HCT116 (cell line): ENCODE measurements around the gene CHRNG. TPM values are rescaled to one million over a fixed set of nuclear protein-coding genes. Genes with fewer than 3 reads are reported as not detected.

Experiments used
- ATAC-seq: fragments of 200-7000 bp; cut with Tn5 transposase; 2 replicates; pipeline ENCODE4 v1.9.1; 2020; ENCODE audit warnings: mild to moderate bottlenecking, moderate library complexity
- BruUV-seq: library from RNA; stranded (reverse); fragments of 400-500 nt; replicated peaks from 2 replicates; lab custom pipeline; 2021; lab: Mats Ljungman, UMichigan
- CTCF ChIA-PET: fragments of 300-600 bp; sonication (Branson Sonifier 250); formaldehyde crosslinking; loops from one replicate; lab custom pipeline; 2021; ENCODE audit warnings: antibody characterized with exemption; lab: Charles Lee
- POLR2A ChIA-PET: fragments of 300-600, 350-600 bp; sonication (Branson Sonifier 250); formaldehyde crosslinking; loops from one replicate; lab custom pipeline; 2021; ENCODE audit warnings: antibody characterized with exemption; lab: Charles Lee
- RAD21 ChIA-PET, 2 experiments: fragments of 300-600 bp; sonication (Branson Sonifier 250); formaldehyde crosslinking; loops; one replicate each; lab custom pipeline; 2023; ENCODE audit warnings: low total read pairs in 2 of 2; ENCODE audit not compliant: uncharacterized antibody in 2 of 2, unreplicated experiment in 2 of 2, low non-redundant PET in 1 of 2; lab: Charles Lee
- DNase-seq: peaks from one replicate; pipeline ENCODE4 v3.0.0-alpha.2; 2010; ENCODE audit warnings: low read depth, low spot score
- H2AFZ ChIP-seq: fragments of 200-600 bp; shearing (Covaris generic), sonication (generic); 2 replicates; pipeline ENCODE4 v1.6.1; 2017; ENCODE audit warnings: low read depth, mixed run types, mixed read lengths, antibody characterized with exemption, low read length; ENCODE audit not compliant: poor library complexity, severe bottlenecking
- H3K27ac ChIP-seq: 2 replicates; pipeline ENCODE4 v1.5.1; 2012; ENCODE audit warnings: low read depth, low read length
- H3K27me3 ChIP-seq: fragments of 200-600 bp; sonication (generic); 2 replicates; pipeline ENCODE4 v1.6.1; 2016; ENCODE audit warnings: mixed run types, low read length, mixed read lengths; ENCODE audit not compliant: insufficient read depth
- H3K36me3 ChIP-seq, 2 experiments: fragments of 200-500 bp in 1 of 2; fragments of 200-600 bp in 1 of 2; sonication (Bioruptor generic) in 1 of 2; sonication (generic) in 1 of 2; 2 replicates each; pipeline versions ENCODE4 v1.5.1 to v1.6.1; 2014 to 2016; ENCODE audit warnings: low read length in 2 of 2, inconsistent platforms in 1 of 2, mixed read lengths in 1 of 2, mixed run types in 1 of 2; ENCODE audit not compliant: insufficient read depth in 2 of 2, control insufficient read depth in 1 of 2
- H3K4me1 ChIP-seq, 2 experiments: fragments of 200-600 bp in 1 of 2; sonication (generic) in 1 of 2; 2 replicates each; pipeline versions ENCODE4 v1.5.1 to v1.6.1; 2012 to 2017; ENCODE audit warnings: low read length in 2 of 2, inconsistent platforms in 1 of 2, mild to moderate bottlenecking in 1 of 2, mixed read lengths in 1 of 2, mixed run types in 1 of 2, moderate library complexity in 1 of 2; ENCODE audit not compliant: insufficient read depth in 2 of 2, control insufficient read depth in 1 of 2
- H3K4me2 ChIP-seq: fragments of 200-600 bp; sonication (generic); 2 replicates; pipeline ENCODE4 v1.6.1; 2017; ENCODE audit warnings: mixed run types, low read length, mixed read lengths
- H3K4me3 ChIP-seq, 2 experiments: fragments of 200-600 bp in 1 of 2; sonication (generic) in 1 of 2; replicated peaks in 1 of 2; 2 replicates each; pipeline ENCODE4 v1.5.1; 2011 to 2016; ENCODE audit warnings: low read length in 2 of 2, control low read depth in 1 of 2, low read depth in 1 of 2, mild to moderate bottlenecking in 1 of 2, mixed read lengths in 1 of 2, mixed run types in 1 of 2
- H3K79me2 ChIP-seq: fragments of 200-600 bp; sonication (generic); 2 replicates; pipeline ENCODE4 v1.6.1; 2017; ENCODE audit warnings: mild to moderate bottlenecking, mixed run types, low read length, moderate library complexity, mixed read lengths; ENCODE audit not compliant: insufficient read depth
- H3K9ac ChIP-seq: fragments of 200-600 bp; sonication (generic); 2 replicates; pipeline ENCODE4 v1.6.1; 2016; ENCODE audit warnings: low read length, mixed read lengths
- H3K9me2 ChIP-seq: fragments of 200-600 bp; sonication (generic), shearing (Covaris generic); 2 replicates; pipeline ENCODE4 v1.6.1; 2017; ENCODE audit warnings: mixed run types, mild to moderate bottlenecking, moderate library complexity; ENCODE audit not compliant: insufficient read depth
- H3K9me3 ChIP-seq, 2 experiments: fragments of 200-500 bp in 1 of 2; fragments of 200-600 bp in 1 of 2; sonication (Bioruptor generic) in 1 of 2; sonication (generic) in 1 of 2; 2 replicates each; pipeline ENCODE4 v1.6.1; 2014 to 2017; ENCODE audit warnings: low read length in 2 of 2, mixed read lengths in 2 of 2, inconsistent platforms in 1 of 2, low read depth in 1 of 2, mild to moderate bottlenecking in 1 of 2, mixed run types in 1 of 2, moderate library complexity in 1 of 2; ENCODE audit not compliant: control insufficient read depth in 1 of 2, insufficient read depth in 1 of 2
- H4K20me1 ChIP-seq: fragments of 200-600 bp; sonication (generic), shearing (Covaris generic); 2 replicates; pipeline ENCODE4 v1.6.1; 2017; ENCODE audit warnings: mixed run types, mild to moderate bottlenecking, moderate library complexity; ENCODE audit not compliant: insufficient read depth
- ATF3 ChIP-seq: IDR thresholded peaks from 2 replicates; pipeline ENCODE4 v1.6.1; 2012
- CBX3 ChIP-seq: IDR thresholded peaks from 2 replicates; pipeline ENCODE4 v1.6.1; 2012; ENCODE audit warnings: low read depth
- CEBPB ChIP-seq: IDR thresholded peaks from 2 replicates; pipeline ENCODE4 v1.6.1; 2012; ENCODE audit warnings: low read depth
- EGR1 ChIP-seq: IDR thresholded peaks from 2 replicates; pipeline ENCODE4 v1.6.1; 2012; ENCODE audit warnings: low read depth
- ELF1 ChIP-seq: IDR thresholded peaks from 2 replicates; pipeline ENCODE4 v1.6.1; 2012; ENCODE audit warnings: low read depth, borderline replicate concordance
- EZH2 ChIP-seq: fragments of 200-600 bp; sonication (generic); IDR thresholded peaks from 2 replicates; pipeline ENCODE4 v1.6.1; 2017; ENCODE audit warnings: antibody characterized with exemption, mixed run types
- EZH2phosphoT487 ChIP-seq: fragments of 200-600 bp; IDR thresholded peaks from 2 replicates; pipeline ENCODE4 v1.6.1; 2018; ENCODE audit warnings: antibody characterized with exemption, borderline replicate concordance
- FOSL1 ChIP-seq: IDR thresholded peaks from 2 replicates; pipeline ENCODE4 v1.6.1; 2012; ENCODE audit warnings: low read depth
- POLR2AphosphoS5 ChIP-seq: IDR thresholded peaks from 2 replicates; pipeline ENCODE4 v1.6.1; 2011; ENCODE audit warnings: mild to moderate bottlenecking, low read depth, low read length, moderate library complexity
- RAD21 ChIP-seq: IDR thresholded peaks from 2 replicates; pipeline ENCODE4 v1.6.1; 2012; ENCODE audit warnings: low read depth, mild to moderate bottlenecking
- SIN3A ChIP-seq: IDR thresholded peaks from 2 replicates; pipeline ENCODE4 v1.6.1; 2012; ENCODE audit warnings: low read depth
- SP1 ChIP-seq: IDR thresholded peaks from 2 replicates; pipeline ENCODE4 v1.6.1; 2012; ENCODE audit warnings: low read depth
- SRF ChIP-seq: IDR thresholded peaks from 2 replicates; pipeline ENCODE4 v1.6.1; 2012; ENCODE audit warnings: low read depth
- TCF7L2 ChIP-seq: IDR thresholded peaks from 2 replicates; pipeline ENCODE4 v1.7.0; 2011; ENCODE audit warnings: borderline replicate concordance, inconsistent platforms; ENCODE audit not compliant: insufficient read depth, insufficient read length; ENCODE audit errors: extremely low read depth
- YY1 ChIP-seq: IDR thresholded peaks from 2 replicates; pipeline ENCODE4 v1.6.1; 2011; ENCODE audit warnings: low read length, low read depth, moderate library complexity, mild to moderate bottlenecking; ENCODE audit not compliant: insufficient replicate concordance; ENCODE audit errors: extremely low read depth
- ZFX ChIP-seq: fragments of 450-650 bp; IDR thresholded peaks from 2 replicates; pipeline ENCODE4 v1.6.1; 2017
- ZNF274 ChIP-seq: fragments of 200-500 bp; sonication (Bioruptor generic); IDR thresholded peaks from 2 replicates; pipeline ENCODE4 v1.6.1; 2014; ENCODE audit warnings: mild to moderate bottlenecking, low read depth, low read length, inconsistent platforms
- intact Hi-C: fragments of 100-400 bp; cut with micrococcal nuclease; formaldehyde crosslinking; loops from 2 replicates; pipeline ENCODE4 v1.10.0; 2022
- total RNA-seq: library from RNA; stranded (reverse); gene quantifications from one replicate; pipeline ENCODE4 v1.2.1, GENCODE V29; 2021; ENCODE audit not compliant: unreplicated experiment
- TF ChIP-seq, protein P1 (sequence below): IDR thresholded peaks from 2 replicates; pipeline ENCODE4 v1.6.1; 2012
- TF ChIP-seq, protein P2 (sequence below): IDR thresholded peaks from 2 replicates; pipeline ENCODE4 v1.6.1; 2012; ENCODE audit warnings: low read depth

CHRNG gene
- total RNA-seq, 1 experiment from 2014 or later, result not detected

- POLR2A ChIA-PET, result no interaction called here
These were observed 26.9 kb upstream of the CHRNG start for GRCh38 chr2:232512602-232513001.

GRCh38 chr2:232513353-232513752 lies 26.1 kb upstream of the CHRNG start:
- Histone ChIP-seq H3K27me3 (no peaks in the 10 kb centered on the region), H3K4me2 (no peak overlapping the region), H3K4me1 (no peaks in the 10 kb centered on the region), H3K9me2 (no peaks in the 10 kb centered on the region), H3K79me2 (no peaks in the 10 kb centered on the region), H3K9me3 (no peaks in the 10 kb centered on the region), H3K27ac (no peak overlapping the region), H2AFZ (no peak overlapping the region), H3K9ac (no peak overlapping the region), H3K36me3 (no peaks in the 10 kb centered on the region), H4K20me1 (no peaks in the 10 kb centered on the region), H3K4me3 (no peak overlapping the region)
- no TSS peak for BruUV-seq
- intact Hi-C loops, result no loop called here
- TF ChIP-seq TCF7L2 (no peak), RAD21 (no peak), SIN3A (no peak), CEBPB (no peak), SRF (no peak), ELF1 (no peak), EZH2phosphoT487 (no peak), SP1 (no peak), CBX3 (no peak), ZNF274 (no peak), YY1 (no peak), FOSL1 (no peak), POLR2AphosphoS5 (no peak), EZH2 (no peak), ATF3 (no peak), EGR1 (no peak), ZFX (no peak)
- TF ChIP-seq, protein P1, sequence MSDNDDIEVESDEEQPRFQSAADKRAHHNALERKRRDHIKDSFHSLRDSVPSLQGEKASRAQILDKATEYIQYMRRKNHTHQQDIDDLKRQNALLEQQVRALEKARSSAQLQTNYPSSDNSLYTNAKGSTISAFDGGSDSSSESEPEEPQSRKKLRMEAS, result no peak
- TF ChIP-seq, protein P2, sequence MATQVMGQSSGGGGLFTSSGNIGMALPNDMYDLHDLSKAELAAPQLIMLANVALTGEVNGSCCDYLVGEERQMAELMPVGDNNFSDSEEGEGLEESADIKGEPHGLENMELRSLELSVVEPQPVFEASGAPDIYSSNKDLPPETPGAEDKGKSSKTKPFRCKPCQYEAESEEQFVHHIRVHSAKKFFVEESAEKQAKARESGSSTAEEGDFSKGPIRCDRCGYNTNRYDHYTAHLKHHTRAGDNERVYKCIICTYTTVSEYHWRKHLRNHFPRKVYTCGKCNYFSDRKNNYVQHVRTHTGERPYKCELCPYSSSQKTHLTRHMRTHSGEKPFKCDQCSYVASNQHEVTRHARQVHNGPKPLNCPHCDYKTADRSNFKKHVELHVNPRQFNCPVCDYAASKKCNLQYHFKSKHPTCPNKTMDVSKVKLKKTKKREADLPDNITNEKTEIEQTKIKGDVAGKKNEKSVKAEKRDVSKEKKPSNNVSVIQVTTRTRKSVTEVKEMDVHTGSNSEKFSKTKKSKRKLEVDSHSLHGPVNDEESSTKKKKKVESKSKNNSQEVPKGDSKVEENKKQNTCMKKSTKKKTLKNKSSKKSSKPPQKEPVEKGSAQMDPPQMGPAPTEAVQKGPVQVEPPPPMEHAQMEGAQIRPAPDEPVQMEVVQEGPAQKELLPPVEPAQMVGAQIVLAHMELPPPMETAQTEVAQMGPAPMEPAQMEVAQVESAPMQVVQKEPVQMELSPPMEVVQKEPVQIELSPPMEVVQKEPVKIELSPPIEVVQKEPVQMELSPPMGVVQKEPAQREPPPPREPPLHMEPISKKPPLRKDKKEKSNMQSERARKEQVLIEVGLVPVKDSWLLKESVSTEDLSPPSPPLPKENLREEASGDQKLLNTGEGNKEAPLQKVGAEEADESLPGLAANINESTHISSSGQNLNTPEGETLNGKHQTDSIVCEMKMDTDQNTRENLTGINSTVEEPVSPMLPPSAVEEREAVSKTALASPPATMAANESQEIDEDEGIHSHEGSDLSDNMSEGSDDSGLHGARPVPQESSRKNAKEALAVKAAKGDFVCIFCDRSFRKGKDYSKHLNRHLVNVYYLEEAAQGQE, result no peak
- ChIA-PET POLR2A (no interaction called here), RAD21 (no interaction called here), CTCF (no interaction called here)
- DNase-seq (no peak), ATAC-seq (no peak)

More at GRCh38 chr2:232512602-232513001, 26.9 kb upstream of the CHRNG start:
- Histone ChIP-seq H3K4me1 (no peaks in the 10 kb centered on the region), H3K4me3 (no peak overlapping the region), H3K27ac (no peak overlapping the region), H3K4me2 (no peak overlapping the region), H3K36me3 (no peaks in the 10 kb centered on the region), H3K79me2 (no peaks in the 10 kb centered on the region), H3K9me2 (no peaks in the 10 kb centered on the region), H3K9me3 (no peaks in the 10 kb centered on the region), H3K27me3 (no peaks in the 10 kb centered on the region), H2AFZ (no peak overlapping the region), H3K9ac (no peak overlapping the region), H4K20me1 (no peaks in the 10 kb centered on the region)
- ATAC-seq, result no peak
- no peak for DNase-seq
- intact Hi-C loops, result no loop called here
- ChIA-PET CTCF (interaction anchor here (1.2 kb wide), 1 partner anchor 612 kb away, joined by 3 read pairs; no protein-coding TSS in a partner anchor), RAD21 (no interaction called here)
- BruUV-seq, result no TSS peak
- TF ChIP-seq SIN3A, result no peak
